Epidermal melanocyte (primary cell): ENCODE measurements around the gene ACSL3.

Experiments
- DNase-seq: peaks from one replicate; pipeline ENCODE4 v3.0.0; 2011; ENCODE audit warnings: low spot score; ENCODE audit not compliant: insufficient read length

The ACSL3 gene

DNA sequence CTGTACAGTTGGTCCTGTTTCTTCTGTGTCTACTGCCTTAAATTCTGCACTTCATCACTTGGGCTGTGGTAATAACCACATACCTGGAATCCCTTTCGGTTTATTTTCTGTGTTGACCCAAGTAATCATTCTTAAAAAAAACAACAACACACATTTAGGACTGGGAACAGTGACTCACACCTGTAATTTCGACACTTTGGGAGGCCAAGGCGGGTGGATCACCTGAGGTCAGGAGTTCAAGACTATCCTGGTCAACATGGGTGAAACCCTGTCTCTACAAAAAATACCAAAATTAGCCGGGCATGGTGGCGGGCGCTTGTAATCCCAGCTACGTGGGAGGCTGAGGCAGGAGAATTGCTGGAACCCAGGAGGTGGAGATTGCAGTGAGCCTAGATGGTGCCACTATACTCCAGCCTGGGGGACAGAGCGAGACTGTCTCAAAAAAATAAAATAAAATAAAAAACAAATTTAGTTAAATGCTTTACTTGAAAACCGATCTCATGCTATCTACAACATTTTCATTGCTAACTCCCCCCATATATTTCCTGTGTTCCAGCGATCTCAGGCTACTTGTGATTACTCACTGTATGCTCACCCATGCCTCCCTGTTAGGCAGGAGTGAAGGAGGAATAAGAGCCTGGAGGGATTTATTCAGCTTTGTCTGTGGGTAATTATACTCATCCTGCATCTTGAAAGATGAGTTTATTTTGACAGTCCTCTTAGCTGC lies 18.2 kb downstream of the ACSL3 start:
- DNase-seq: no peak

DNA sequence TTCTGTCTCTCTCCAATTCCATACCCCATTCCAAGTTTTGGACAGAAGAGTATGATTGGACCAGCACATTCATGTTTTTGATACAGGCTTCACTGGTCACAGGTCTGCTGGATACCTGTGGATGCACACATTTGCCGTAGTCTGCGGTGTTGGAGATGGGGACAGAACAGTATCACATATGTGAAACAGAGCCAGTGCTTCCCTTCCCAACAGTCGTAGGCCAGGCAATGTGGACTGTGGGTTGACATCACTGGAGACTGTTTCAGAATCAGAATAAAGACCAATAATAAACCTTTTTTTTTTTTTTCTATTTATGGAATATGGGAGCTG lies 18.7 kb downstream of the ACSL3 start:
- DNase-seq: no peak

DNA sequence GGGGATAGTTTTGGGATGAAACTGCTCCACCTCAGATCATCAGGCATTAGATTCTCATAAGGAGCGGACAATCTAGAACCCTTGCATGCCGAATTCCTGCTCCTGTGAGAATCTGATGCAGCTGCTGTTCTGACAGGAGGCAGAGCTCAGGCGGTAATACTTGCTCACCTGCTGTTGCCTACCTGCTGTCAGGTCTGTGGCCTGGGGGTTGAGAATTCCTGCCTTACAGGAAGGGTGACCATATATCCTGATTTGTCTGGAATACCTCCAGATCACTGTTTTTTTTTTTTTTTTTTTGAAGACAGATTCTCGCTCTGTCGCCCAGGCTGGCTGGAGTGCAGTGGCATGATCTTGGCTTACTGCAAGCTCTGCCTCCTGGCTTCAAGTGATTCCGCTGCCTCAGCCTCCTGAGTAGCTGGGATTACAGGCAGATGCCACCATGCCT lies 21.7 kb downstream of the ACSL3 start:
- DNase-seq: no peak

DNA sequence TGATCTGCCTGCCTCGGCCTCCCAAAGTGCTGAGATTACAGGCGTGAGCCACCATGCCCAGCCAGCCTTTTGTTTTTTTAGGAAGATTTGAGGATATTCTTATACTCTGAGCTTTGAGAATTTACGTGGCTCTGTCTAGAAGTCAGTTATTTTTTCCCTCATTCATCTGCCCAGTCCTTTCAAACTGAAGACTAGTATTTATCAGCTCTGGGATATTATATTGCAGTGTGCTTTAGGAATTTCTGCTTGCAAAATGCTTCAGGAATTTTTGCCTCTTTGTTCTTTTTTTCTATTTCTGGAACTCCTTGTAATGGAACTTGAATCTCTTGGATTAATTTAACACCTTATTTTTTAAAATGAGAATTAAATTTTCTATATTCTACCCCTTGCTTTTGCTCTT lies 22.6 kb downstream of the ACSL3 start:
- no peak for DNase-seq

DNA sequence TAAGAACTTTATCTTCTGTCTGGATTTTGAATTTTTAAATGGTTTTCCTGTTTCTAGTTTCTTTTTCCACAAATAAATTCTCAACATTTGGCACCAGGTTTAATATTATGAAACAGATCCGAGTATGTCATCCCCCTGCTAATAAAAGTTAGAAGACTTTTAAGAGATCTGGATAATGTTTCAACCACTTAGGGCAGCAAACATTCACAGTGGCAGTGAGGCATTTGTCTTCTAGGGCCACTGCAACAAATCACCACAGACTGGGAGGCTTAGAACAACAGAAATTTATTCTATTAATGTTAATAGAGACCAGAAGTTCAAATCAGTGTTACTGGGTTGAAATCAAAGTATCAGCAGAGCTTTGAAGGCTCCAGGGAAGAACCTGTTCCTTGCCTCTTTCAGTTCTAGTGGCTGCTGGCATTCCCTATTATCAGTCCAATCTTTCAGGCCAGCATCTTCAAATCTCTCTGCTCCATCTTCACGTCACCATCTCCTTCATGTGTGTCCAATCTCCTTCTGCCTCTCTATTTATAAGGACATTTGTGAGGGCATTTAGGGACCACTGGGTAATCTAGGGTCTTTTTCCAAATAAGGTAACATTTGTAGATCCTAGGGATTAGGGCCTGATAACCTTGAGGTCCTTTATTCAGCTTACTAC lies 23.4 kb downstream of the ACSL3 start:
- no peak for DNase-seq

DNA sequence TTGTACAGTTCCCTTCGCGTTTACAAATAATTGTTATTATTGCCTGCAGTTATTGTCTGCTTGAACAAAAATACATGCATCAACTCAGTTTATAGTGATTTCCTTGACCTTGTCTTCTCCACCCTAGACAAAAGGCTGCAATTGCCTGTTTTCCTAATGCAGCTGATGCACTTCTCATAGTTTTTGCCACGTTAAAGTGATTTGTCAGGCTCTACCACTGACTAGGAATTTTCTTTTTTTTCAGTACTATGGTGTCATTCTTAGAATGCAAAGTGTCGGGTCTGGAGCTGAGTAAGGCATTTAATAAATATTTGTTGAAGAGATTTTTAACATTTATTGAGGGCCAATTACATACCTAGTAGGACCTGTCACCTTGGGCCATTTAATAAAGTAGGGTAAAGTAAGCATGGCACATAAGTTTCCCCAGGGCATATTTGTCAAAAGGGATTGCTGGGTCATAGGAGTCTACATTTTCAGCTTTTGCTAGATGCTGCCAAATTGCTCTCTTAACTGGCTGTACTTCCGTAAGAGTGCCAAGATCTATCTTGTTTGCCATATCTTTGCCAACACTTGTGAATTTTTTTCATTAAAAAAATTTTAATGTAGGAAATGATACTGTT lies 24.1 kb downstream of the ACSL3 start:
- DNase-seq: no peak

DNA sequence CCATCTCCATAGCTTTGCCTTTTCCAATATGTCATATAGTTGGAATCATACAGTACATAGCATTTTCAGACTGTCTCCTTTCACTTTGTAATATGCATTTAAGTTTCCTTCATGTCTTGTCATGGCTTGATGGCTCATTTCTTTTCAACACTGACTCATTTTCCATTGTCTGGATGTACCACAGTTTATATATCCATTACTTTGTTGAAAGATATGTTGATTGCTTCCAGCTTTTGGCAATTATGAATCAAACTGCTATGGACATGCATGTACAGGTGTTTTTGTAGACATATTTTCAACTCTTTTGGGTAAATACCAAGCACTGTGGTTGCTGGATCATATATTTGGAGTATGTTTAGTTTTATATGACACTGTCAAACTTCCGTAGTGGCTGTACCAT lies 26.3 kb downstream of the ACSL3 start:
- no peak for DNase-seq

DNA sequence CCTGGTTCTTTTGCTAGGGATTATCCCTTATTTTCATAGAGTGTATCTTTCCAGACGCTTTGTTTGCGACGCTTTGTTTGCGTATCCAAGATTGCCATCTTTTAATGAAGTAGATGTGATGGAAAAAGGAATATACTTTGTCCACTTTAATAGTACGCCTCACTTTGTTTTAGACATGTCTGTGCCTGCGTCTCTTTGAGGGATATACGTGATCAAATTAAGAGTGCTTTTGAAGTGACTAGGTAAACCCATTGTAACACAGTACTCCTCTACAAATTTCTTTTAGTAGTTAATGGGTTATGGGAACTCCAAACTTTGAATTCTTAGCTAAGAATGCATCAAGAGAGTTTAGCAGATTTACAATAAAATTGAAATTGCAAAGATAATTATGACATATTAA lies 27.9 kb downstream of the ACSL3 start:
- DNase-seq: no peak

DNA sequence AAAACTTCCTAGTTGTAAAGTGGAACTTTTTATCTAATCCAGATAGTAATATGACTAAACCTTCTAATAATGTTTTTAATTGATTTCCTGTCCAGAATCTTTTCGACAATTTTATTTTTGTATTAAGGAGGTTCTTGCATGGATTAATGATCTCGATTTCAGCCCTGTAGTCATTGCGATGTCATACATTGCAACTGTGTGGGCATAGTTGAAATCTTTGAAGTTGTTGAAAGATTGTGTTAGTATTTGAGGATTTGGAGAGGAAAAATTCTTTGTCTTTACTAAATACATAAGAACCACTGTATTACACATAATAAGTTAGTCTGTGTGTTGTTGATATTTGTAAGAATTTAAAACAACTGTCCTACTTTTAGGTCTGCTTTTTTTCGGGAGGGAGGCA lies 31.1 kb downstream of the ACSL3 start:
- DNase-seq: no peak

DNA sequence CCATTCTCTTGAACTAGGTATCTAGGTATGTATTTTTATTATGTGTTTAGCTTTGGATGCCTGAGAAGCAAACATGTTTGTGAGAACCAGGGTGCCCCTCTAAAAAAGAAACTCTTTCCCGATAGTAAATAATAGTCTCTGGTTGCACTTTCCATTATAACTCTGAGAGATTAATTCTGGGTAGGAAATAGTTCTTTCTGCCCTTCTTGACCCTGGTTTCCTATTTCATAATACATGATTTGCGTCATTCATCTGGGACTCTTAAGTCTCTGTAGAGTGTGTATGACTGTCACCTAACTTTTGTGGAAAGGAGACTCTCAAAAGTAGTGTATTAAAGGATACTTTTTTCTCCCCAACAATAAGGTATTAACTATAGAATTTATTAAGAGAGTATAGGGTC lies 31.5 kb downstream of the ACSL3 start:
- no peak for DNase-seq

DNA sequence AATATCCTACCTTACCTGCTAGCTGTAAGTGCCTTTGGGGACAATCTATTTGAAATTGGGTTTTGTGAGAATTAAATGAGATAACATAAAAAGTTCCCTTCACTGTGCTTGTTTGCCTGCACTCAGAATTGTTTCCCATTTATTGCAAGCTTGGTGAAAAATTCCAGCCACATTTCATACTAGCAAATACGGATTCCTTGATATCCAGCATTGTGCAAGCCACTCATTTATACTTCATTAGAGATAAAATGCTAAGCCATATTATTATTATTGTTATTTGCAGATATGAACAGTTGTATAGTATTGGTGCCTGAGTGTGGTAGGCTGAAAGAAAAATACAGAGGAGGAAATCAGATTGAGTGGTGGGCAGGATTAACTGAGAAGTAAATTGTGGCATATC lies 31.9 kb downstream of the ACSL3 start:
- DNase-seq: no peak

DNA sequence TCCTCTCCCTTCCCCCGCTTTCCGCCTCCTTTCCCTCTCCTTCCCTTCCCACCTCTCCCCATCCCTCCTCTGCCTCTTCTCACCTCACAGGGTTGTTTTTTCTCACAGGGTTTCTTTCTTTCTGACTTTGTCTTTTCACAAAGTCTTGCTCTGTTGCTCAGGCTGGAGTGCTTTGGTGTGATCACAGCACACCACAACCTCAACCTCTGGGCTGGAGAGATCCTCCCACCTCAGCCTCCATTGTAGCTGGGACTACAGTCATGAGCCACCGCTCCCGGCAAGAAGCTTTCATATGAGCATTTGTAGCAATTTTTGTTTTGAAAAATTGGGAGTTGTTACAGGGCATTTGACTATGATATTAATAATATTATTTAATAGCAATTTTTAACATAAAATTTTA lies 32.9 kb downstream of the ACSL3 start:
- no peak for DNase-seq

DNA sequence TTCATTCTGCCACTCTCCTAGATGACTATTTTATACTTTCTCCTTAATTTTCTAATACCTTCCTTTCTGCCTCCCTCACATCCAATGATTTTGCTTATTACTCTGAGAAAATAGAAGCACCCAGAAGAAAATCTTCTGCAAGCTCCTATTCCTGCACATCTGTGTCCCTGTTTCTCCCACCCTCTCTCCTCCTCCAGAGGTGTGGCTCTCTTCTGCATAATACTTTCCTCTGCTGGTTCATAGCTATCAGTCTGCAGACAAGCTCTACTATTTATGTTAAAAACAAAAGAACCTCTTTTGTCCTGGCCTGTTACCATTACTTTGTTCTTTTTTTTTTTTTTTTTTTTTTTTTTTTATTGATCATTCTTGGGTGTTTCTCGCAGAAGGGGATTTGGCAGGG lies 34.3 kb downstream of the ACSL3 start:
- DNase-seq: no peak

DNA sequence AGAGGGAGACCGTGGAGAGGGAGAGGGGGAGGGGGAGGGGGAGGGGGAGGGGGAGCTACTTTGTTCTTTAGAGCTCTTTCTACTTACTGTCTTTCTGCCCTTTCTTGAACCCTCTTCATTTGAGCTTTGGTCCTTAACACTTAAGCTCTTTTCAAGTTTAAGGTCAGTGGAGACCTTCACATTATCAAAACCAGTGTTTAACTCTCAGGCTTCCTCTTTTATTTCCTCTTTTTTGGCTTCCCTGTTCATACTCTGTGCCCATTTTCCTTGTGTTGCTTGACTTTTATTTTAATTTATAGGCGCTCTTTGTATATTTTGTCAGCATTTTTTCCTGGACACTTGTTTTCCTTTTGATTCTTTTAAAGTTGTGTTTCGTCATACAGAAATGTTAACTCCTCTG lies 37.1 kb downstream of the ACSL3 start:
- no peak for DNase-seq

DNA sequence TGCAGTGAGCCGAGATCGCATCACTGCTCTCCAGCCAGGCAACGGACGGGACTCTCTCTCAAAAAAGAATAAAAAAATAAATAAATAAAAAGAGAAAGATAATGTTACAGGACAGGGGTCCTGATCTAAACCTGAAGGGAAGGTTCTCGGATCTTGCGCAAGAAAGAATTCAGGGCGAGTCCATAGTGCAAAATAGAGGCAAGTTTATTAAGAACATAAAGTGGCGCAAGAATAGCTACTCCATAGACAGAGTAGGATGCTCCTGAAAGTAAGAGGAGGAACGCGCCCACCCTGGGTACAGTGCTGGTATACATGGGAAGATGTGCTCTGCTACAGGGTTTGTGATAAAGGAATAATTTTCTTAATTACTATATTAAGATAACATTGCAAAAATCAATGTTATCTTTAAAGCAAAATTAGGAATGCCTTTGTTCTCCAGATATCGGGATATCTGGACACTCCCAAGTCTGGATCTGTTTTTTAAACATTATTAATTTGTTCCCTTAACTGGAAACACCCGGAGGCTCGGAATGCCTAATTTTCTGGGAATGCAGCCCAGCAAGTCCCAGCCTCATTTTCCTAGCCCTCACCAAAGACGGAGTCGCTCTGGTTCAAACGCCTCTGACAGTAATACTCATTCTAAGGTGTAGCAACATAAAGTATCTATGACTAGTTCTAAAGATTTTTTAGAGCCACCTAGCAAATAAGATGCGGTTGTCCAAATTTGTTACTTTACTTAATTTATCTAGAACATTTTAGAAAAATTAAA lies 38.8 kb downstream of the ACSL3 start:
- DNase-seq: no peak

DNA sequence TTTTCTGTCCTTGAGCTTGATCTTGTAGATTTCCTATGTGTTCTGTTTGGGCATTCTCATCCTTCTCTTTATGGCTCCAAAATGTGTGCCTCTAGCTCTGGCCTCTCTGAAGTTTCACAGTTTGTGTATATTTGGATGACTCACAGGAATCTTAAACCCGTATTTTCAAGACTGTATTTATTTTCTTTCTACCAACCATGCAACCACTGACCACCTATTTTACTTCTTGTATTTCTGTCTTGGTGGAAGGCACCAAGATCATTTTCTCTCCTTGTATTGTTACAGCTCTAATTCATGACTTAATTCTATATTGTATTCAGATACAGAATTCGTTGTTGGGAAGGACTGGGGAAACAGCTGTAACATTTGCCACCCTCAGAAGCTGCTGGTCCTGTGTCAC lies 39.5 kb downstream of the ACSL3 start:
- no peak for DNase-seq

DNA sequence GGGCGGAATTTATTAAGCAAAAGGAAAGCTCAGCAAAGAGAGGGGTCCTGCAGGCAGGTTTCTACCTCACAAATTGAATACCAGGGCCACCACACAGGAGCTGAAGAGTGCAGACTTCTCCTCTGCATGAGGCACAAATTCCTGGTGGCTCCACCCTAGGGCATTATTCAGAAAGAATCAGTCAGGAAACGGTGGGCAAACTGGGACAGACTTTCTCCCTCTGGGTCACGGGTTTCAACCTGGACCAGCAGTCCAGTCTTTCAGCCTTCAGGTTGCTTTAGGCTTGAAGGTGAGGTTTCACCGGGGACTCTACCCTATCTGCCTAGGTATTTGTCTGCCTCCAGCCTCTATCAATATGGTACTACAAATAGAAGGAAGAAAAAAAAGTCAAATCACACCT lies 41.8 kb downstream of the ACSL3 start:
- no peak for DNase-seq

DNA sequence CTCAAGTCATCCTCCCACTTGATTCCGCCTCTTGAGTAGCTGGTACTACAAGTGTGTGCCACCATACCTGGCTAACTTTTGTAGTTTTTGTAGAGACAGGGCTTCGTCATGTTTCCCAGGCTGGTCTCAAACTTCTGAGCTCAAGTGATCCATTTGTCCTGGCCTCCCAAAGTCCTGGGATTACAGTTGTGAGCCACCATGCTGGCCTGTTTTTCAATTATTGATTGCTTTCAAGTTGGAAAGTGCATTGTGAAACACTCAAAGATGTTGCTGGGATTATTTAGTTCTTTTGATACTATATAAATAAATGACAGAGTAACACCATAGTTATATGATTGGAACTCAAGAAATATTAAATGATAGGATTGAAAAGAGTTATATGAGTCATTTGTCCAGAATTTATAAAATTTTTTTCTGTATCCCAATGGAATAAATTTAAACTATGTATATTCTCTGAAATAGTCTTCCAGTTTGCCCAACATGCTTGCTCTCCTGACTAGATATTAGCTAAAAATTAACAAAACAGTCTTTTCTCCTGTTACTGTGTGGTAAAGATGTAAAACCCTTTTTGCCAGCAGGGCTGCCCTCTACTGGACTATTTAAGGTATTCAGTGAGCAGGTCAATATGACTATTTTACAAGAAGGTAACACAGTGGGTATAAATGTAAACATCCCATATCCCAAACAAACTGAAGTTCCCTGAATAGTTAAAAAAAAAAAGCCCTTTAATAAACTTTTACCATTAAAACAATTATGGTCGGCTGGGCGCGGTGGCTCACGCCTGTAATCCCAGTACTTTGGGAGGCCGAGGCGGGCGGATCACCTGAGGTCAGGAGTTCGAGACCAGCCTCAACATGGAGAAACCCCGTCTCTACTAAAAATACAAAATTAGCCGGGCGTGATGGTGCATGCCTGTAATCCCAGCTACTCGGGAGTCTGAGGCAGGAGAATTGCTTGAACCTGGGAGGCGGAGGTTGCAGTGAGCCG lies 42.7 kb downstream of the ACSL3 start:
- peak; percentile 37 for DNase-seq

DNA sequence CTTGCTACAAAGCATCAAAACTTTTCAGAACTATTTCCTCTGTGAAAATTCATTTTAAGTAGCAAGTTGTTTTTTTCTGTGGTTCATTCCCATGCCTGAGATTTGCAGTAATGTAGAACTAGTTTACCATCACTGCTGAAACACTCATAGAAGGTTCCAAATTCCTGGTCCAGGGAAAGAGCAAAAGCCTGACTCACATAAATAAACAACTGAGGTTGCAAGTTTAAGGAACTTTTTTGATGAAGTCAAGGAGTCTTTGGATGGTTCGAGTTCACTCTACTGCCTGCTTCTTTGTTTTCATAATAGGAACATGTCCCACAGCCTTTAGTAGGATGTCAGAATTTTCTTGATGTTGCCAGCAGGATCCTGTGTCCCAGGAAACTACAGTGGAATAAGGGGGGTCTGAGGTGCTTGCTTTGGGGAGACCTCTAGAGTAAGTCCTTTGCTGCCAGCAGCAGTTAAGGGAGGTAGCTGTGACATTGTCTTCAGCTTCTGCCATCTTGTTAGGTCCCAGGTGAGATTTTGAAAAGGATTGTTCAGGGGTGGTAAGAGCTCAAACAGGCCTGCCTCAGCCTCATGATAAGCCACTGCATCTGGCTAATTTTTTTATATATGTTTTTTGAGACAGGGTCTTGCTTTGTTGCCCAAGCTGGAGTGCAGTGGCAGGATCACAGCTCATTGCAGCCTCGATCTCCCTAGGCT lies 43.9 kb downstream of the ACSL3 start:
- no peak for DNase-seq

DNA sequence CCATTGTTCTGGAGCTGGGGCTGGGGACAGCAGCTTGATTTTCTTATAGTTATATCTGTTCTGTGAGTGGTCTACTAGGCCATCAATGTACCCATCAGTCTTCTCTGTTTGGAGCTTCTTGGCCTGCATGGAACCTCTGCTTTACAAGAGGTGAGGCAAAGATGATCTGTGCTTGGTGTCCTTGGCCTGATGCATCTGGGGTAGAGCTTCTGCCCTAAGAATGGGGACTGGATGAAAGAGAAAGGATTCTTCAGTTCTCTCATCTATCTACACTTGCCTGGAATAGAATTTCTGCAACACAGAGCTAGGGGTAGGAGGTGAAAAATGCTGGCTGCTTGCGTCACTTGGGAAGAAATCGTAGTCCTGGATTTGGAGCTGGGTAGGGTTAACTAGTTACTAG lies 46.2 kb downstream of the ACSL3 start:
- DNase-seq: no peak
